GM19023 (cell line): ENCODE results near the gene CGB8.
"Not testable (repeated sequence)": the region's sequence is repeated elsewhere in the genome, so short reads cannot be mapped to it uniquely, and the experiment has no call there.

Experiments used
- ATAC-seq: cut with Tn5 transposase; IDR thresholded peaks from one replicate; pipeline ENCODE4 v1.9.1; 2021; ENCODE audit warnings: mild to moderate bottlenecking, moderate library complexity; ENCODE audit not compliant: unreplicated experiment

Gene CGB8

DNA sequence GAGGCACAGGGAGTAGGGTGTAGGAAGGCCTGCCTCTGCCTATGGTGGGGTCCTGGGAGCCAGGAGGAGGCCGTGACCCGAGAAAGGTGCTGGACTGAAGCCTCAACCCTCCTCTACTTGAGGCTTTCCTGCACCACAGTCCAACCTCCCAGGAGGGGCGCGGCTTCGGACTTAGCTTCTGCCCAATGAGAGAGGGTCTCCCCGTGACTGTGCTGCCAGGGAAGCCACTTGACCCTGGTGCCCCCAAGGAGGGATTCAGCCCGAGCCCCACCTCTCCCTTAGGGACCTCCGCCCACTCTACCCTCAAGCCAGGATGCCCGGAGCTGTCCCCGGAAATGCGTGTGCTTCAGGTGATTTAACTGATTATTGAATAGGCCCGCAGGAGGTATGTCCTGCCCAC is at the start of gene CGB8:
Gene CGB8, minus strand, starts transcription at position 101 of the 400 bp plus-strand sequence. CDS start 372 bp downstream, outside the sequence.
- not testable (repeated sequence) for ATAC-seq

DNA sequence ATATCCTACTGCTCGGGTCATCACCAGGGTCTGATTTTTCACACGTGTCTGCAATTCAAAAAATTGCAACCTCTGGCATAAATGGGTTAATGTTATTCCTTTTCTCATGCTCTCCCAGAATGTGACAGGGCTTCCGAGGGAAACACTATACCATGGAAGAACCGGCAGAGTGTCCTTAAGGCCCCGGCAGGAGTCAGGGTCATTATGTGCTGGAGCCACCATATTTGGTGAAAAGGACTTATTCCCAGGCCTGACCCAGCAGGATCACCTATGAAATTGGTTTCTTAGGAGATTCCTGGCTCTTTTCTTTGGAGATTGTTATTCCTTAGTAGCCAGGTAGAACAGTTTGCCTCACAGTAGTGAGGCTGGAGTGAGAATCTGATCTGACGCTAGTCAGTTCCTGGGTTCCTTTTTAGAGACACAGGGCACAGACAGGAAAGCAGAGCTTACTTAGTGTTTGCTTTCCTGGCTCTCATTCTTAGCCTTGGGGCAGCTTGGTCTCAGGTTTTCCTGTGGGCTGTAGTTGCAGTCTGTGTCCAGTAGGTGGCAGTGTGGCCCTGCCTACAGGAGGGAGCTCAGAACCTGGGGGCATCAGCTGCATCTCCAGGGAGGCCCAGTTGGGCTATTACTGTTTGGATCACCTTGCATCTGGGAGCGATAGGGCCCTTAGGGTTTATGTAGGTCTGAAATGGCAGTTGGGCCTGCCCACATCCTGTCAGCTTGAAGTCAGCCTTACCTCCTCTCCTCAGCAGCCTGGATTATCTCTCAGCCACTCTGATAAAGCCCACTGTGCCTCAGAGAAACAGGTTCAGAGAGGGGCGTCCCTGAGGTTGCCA is 48.8 kb upstream of the CGB8 start:
- no peak for ATAC-seq

DNA sequence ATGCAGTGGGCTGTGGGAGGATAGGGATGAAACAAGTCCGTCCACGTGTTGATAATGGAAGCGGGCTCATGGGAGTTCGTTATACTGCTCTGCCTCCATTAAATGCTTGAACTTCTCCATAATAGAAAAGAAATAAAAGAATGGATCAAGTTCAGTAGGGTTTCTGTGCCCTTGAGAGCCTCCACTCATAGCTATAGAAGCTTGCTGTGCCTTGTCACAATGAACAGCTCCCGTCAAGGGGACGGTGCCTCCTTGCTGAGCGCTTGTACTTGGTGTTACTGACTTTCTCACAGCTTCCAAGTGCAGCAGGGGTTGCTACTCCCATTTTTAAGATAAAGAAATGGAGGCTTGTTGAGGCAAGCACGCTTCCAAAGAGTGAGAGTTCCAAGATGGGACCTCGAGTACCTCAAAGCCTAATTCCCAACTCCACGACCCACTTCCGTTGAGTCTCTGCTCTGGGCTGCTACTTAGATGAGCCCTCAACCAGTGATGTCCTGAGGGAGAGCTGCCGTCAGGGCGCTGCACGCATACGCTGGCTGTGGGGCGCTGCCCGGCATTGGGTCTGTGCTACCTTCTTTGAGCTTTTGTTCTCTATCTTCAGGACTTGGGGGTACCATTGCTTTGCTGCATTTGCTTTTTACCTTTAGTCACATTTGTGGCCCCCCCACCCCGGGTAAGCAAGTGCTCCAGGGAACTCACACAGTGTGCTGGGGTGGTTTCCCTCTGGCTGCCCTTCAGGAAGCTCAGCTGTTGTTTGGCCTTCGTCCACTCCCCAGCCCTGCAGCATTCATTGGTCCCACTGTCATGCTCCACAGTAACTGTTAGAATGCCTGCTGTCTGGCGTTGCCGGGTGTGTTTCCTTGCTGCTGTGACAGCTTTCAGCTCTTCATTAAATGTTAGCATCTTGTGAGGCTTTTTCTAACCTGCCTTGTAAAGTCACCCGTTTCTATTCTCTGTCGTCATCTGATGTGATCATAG is 45.9 kb upstream of the CGB8 start:
- no peak for ATAC-seq

DNA sequence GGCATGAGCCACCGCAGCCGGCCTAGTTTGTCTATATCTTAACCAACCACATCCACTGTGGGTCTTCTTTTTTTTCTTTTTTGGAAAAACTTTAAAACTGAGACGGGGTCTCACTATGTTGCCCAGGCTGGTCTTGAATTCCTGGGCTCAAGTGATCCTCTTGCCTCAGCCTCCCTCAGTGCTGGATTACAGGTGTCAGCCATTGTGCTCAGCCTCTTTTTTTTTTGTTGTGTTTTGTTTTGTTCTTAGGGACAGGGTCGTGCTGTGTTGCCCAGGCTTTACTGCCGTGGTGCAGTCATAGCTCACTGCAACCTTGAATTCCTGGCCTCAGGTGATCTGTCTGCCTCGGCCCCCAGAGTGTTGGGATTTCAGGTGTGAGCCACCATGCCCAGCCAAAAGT is 43.8 kb upstream of the CGB8 start:
- ATAC-seq = no peak

DNA sequence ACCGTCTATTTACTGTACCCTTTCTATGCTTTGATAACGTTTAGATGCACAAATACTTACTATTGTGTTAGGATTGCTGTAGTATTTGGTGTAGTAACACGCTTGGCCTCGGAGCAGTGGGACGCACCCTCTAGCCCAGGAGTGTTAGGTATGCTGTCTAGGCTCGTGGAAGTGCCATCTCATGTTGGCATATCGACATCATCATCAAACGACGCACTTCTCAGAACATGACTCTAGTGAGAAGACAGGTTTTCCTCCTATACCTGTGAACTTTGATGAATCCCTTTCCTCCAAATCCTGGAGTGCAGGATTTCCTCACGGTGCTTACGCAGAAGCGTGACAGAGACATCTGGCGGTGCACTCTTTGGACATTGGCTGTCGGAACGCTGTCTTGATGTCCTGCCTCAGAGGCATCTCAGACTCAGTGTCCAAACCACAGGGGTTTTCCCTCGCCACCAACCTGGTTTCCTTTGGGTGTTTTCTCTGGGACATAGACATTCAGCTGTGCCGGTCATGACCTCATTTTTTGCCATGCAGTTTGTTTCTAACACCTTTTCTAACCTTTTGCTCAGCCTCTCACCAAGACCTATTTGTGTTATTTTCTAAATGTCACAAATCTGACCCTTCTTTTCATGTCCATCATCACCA is 42.6 kb upstream of the CGB8 start:
- no peak for ATAC-seq

DNA sequence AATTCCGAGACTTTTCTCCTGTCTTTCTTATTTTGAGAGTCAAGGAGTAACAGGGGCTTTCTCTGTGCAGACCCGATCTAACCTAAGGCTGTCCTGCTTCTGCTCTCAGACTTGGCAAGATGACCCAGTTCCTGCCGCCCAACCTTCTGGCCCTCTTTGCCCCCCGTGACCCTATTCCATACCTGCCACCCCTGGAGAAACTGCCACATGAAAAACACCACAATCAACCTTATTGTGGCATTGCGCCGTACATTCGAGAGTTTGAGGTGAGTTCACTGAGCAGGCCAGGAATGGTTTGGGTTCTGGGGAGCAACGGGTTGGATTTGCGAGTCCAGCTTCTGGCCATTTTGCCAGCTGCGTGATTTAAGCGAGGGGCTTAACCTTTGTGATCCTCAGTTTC is 37.4 kb upstream of the CGB8 start:
- no peak for ATAC-seq

DNA sequence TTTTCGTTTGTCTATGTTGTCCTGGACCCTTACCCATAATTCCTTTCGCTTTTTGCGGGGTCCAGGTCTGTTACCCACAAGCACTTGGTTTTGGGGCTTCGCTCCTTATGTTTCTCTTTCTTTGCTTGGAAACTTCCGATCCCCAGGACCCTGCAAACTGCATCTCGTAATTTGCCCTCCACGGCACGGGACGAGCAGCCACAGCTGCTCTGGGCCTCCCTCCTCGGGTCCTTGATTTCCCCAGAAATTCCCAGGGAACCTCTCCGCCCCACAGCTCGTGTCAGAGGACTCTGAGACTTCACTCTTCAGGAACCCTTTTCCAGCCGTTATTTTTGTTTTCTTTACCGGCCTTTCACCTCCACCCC is 36.9 kb upstream of the CGB8 start:
- no peak for ATAC-seq

DNA sequence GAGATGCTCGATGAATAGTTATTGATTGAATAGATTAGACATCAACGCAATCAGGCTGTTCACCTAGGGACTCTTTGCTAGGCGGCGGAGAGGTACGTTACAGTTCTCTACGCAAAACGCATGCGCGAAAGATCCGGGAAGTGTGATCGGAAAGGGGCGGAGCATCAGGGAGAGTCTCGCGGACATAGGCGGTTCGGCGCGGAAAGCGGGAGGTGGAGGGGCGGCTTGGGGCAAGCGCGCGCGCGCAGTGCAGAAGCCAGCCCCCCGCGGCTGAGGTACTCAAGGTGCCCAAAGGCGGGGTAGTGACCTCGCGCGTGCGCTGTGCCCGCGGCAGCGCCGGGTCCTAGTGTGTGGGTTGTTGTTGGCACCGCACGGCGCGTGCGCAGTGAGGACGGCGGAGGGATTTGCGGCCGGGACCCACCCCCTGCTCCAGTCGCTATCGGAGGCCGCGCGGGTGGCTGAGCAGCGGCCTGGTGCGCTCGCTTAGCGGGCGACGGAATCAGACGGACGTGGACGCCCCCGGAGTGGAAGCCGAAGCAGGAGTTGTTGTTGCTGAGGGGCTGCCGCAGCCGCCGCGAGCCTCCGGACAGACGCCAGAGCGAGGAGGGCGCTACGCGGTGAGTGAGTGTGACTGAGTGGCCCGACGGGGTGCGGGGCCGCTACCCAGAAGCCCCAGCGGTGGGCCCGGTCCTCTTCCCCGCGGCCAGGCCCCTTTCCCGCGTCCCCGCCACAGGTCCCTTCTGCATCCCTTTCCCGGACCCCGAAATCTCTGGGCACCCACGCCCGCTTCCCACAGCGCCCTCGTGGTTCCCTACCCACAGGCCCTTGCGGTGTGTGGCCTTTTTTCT is 36.3 kb upstream of the CGB8 start, which contains the start of gene SNRNP70:
Gene SNRNP70, plus strand, starts transcription at position 432 of the 848 bp plus-strand sequence. CDS start 964 bp downstream, outside the sequence.
- ATAC-seq = peak; percentile 87

DNA sequence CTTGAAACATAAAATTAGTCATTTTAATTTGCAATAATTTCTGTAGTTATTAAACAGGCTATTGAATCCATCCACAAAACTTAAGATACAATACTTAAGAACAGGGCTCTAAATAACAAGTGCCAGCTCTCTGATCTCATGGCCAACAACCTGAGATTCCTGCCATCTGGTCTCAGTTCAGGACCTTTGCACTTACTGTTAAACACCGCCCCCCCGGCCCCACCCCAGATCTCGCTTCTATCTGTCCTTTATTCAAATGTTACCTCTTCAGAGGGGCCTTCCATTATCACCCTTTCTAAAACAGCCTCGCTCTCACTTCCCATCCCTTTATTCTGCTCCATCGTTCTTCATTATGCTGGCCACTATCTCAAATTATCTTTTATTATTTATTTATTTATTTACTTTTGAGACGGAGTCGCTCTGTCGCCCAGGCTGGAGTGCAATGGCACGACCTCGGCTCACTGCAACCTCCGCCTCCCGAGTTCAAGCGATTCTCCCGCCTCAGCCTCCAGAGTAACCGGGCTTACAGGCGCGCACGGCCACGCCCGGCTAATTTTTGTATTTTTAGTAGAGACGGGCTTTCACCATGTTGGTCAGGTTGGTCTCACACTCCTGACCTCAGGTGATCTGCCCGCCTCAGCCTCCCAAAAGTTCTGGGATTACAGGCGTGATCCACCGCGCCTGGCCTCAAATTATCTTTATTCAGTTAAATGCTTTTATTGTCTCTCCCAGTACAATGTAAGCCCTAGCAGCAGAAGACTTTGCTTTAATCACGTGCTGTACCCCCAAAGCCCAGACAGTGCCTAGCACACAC is 35.5 kb upstream of the CGB8 start:
- ATAC-seq = no peak

DNA sequence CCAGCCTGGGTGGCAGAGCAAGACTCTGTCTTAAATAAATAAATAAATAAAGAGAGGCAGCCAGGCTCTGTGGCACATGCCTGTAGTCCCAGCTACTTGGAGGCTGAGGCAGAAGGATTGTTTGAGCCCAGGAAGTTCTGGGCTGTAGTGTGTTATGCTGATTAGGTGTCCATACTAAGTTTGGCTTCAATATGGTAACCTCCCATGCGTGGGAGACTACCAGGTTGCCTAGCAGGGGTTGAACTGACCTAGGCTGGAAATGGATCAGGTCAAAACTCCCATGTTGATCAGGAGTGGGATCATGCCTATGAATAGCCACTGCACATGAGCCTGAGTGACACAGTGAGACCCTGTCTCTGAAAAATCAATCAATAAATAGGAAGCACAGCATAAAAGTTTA is 32.4 kb upstream of the CGB8 start:
- ATAC-seq = no peak

DNA sequence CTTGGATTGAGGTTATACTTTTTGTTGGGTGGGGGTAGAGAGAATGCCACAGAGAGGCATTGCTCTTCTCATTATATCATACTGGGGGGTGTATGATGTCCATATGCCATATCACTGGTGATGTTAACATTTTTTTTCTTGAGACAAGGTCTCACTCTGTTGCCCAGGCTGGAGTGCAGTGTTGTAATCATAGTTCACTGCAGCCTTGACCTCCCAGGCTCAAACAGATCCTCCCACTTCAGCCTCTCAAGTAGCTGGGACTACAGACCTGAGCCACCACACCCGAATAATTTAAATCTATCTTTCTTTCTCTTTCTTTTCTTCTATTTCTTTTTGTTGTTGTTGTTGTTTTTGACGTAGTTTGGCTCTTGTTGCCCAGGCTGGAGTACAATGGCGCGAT is 31.5 kb upstream of the CGB8 start:
- no peak for ATAC-seq

DNA sequence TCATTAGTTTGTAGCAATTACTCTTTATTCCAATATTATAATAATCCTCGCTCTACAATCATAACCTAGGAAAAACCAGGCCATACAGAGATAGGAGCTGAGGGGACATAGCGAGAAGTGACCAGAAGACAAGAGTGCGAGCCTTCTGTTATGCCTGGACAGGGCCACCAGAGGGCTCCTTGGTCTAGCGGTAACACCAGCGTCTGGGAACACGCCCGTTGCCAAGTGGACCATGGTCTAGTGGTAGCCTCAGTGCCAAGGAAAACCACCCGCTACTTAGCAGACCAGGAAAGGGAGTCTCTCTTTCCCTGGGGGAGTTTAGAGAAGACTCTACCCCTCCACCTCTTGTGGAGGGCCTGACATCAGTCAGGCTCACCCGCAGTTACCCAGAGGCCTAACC is 26.0 kb upstream of the CGB8 start:
- ATAC-seq = not testable (repeated sequence)

DNA sequence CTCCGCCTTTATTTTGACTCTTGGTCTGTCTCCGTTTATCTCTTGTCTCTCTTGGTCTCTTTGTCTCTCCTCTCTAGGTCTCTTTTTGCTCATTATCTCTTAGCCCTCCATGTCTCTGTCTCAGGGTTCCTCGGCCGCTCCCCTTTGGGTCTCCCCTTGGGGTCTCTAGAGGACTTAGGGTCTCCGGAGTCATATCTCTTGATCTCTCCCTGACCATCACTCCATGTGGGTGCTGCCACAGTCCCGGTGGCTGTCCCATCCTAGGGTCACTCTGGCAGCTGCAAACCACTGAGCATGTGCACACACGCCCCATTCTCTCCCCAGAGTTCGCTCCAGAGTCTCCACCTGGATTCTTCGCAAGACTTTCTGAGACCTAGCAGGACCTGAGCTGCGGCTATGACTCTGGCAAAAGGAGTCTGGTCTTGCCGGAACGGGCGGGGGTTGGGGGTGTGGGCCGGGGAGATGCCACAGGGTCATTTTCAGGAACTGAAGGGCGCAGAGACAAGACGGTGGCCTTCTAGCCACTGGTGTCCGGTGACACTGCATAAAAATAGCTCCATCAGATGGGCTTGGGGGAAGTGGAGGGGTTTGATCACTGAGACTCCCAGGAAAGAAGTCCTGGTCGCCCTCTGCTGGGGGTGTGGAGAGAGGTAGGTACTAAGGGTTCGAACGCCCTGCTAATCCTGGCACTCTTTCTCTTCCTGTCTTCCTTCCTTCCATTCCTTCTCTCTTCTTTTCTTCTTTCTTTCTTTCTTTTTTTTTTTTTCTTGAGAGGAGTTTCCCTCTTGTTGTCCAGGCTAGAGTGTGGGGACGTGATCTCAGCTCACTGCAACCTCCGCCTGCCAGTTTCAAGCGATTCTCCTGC is 24.8 kb upstream of the CGB8 start:
- ATAC-seq = no peak

DNA sequence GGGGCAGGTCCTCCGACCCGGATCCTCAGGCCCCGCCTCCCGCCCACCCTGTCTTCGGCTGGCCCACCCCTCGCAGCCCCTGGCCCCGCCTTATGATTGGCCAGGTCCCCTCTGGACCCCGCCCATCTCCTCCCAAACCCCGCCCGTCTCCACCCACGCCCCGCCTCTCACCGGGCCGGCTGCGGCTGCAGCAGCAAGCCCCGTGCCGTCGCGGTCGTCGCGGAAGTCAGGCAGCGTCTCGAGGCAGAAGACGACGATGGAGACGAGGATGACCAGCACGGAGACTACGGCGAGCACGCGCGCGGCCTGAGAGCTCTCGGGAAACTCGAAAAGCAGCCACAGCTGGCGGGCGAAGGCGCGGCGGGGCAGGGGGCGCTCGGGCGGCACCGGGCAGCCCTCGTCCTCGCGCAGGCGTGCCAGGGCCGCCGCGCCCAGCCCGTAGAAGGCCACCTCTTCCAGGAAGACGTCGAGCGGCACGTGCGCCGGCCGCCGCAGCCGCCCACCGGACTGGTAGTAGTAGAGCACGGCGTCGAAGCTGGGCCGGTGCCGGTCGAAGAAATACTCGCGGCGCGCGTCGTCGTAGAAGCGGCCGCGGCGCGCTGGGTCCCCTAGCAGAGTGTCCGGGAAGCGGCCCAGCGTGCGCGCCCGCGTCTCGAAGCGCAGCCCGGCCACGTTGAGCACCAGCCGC is 23.1 kb upstream of the CGB8 start:
- ATAC-seq = no peak

DNA sequence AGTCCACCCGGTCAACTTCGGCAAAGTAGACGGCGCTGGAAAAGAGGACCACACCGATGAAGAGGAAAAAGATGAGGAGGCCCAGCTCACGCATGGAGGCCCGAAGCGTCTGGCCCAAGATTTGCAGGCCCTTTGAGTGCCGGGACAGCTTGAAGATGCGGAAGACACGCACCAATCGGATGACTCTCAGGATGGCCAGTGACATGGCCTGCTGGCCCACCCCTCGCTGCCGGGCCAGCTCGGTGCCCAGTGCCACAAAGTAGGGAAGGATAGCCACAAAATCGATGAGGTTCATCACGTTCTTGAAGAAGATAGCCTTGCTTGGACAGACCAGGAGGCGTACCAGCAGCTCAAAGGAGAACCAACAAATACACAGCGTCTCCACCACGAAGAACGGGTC is 21.5 kb upstream of the CGB8 start:
- no peak for ATAC-seq

DNA sequence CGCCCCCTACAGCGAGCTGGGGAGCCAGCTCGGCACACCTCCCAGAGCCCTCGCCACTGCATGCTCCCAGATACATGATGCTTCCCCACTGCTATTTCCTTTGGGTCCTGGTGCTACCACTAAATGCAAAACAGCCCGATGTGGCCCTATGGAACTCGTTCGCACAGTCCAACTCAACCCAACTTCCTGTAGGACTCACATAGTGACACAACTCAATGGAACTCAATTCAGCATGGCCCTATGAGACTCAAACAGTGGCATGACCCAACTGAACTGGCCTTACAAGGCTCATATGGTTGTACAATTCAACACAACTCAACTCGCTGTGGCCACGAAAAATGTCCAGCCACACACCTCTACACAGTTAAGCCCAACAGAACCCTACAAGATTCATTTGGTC is 20.1 kb upstream of the CGB8 start:
- no peak for ATAC-seq

DNA sequence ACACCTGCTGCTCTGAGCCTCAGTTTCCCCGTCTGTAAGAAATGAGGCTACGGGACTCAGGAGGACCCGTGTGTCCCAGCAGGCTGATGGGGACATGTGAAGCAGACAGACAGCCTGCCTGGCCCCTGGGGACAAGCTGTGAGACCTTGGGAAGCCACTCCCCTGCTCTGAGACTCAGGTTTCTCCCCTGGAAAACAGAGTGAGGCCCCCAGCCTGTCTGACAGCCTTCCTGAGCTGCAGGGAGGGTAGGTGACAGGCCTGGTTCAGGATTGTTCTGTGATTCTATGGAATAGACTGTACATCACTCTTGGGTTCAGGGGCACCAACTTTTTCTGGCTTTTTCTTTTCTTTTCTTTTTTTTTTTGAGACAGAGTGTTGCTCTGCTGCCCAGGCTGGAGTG is 18.6 kb upstream of the CGB8 start:
- ATAC-seq = no peak

DNA sequence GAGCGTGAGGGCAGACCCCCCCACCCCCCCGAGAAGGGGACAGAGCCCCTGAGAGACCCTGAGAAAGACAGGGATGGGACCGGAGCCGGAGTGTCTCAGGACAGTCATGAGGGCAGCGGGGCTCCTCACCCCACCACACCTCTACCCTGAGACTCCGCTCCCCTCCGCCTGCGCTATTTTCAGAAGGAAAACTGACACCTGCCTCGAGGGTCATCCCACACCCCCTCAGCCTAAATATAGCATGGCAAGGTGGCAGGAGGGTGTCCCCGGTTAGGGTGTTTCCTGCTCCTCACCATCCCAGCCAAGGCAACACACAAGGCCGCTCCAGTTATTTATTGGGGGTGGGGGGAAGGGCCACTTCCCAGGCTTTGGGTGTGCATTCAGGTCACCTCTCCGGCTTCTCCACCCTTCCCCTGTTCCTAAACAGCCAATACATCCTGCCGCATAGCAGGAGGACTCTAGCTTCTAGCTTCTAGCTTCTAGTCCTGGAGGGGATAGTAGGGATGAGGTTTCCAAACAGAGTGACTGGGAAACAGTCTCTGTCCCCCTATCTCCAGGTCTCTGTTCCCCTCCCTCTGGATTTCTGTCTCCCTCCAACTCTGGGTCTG is 17.1 kb upstream of the CGB8 start:
- no peak for ATAC-seq
